Epidermal melanocyte (primary cell): Measurements from ENCODE around the gene CT47C1.
A peak's percentile ranks its signal among the peaks of the same experiment; 100 is the strongest.

Experiments used
- DNase-seq: peaks from one replicate; pipeline ENCODE4 v3.0.0; 2011; ENCODE audit warnings: low spot score; ENCODE audit not compliant: insufficient read length

Gene CT47C1

DNA sequence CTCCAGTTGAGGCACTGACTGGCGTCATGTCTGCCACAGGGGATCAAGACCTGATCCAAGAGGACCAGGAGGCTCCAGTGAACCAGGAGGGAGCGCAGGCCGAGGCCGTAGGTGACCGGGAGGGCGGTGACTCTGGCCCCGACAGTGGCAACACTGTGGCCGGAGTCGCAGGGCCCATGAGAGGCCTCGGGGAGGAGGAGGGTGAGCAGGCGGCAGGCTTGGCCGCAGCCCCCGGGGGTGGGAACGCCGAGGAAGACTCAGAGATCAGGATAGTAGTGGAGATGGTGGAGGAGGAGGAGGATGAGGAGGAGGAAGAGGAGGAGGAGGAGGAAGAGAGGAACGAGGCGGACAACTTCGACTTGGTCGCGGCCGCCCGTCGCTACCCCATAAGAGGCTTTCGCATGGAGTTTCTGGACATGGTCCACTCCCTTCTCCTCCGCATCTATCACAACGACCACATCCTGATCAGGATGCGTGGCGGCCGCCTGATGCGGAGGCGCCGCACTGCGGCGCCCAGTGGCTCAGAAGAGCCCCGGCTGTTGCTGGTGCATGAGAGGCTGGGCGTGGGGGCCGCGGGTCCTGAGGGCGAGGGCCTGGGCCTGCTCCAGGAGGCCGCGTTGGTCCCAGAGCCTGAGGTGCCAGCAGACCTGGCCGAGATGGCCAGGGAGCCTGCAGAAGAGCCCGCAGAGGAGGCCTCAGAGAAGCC lies 560 bp downstream of the CT47C1 start:
- no peak for DNase-seq

DNA sequence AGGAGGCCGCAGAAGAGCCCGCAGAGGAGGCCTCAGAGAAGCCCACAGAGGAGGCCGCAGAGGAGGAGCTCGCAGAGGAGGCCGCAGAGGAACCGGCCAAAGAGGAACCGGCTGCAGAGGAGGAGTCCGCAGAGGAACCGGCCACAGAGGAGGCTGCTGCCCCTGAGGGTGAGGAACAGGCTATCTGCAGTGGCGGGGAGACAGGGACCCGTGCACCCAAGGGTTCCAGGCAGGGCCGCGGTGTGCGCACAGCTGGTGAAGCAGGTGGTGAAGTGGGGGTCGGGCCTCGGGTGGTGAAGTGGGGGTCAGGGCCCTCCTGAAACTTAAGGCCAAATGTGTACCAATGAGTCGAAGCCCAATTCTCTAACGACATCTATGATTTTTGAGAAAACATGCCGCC lies 1.1 kb downstream of the CT47C1 start:
- no peak for DNase-seq

DNA sequence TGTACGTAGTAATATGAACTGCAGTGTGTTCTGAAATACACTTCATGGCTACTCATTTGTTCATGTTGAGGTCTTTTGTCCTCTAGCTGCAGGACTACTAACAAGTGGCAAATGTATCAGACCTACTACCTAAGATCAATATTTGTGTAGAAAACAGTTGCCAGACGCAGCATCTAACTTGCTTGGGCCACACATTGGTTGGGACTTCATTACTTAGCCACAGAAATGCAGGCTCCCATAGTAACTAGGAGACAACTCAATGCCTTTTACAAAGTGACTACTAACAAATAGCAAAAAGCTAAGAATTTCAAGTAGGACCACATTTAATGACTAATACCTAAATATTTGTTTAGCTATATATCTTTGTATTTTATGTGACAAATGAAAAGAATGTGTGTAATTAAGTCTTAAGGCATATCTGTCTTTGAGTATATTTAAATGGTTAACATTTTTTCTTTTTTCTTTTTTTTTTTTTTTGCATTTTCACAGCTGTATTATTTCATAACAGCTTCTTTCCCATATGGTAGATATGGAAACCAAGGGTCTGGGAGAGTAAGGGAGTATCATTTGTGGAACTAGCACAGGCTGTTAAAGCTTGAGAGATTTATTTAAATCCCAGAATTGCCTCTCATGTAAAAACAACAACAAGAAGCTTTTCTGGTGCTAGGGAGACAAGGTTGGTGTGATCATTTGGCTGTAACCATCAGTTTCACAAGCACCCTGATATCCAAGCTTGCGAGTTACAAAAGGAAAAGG lies 2.7 kb downstream of the CT47C1 start:
- no peak for DNase-seq

DNA sequence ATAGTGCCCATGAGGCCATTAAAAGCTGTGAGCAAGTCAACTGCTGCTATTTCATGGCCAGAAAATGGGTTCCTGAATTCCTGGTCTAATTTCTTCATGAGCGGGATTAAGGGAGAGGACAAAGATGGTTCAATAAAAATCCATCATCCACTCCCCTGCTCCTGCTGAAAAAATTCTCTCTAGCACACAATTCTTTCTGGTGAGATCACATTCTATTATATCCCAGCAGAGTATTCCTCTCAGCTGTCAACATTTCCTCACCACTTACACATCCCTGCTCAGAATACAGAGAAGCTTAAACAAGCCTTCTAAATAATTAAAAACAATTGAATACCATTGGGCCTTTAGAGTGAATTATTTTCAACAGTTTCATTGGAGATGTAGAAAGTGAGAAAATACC lies 9.5 kb downstream of the CT47C1 start:
- DNase-seq = no peak

DNA sequence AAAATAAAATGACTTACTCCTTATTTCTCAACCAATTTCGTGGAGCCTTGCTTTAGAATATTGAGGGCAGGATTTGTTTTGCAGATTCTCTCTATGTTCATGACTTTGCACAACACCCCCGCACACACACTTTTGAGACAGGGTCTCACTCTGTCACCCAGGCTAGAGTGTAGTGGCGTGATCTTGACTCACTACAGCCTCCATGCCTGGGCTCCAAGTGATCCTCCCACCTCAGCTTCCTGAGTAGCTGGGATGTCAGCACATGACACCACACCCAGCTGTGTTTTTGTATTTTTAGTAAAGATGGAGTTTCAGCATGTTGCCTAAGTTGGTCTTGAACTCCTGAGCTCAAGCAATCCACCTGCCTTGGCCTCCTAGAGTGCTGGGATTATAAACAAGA lies 12.0 kb downstream of the CT47C1 start:
- no peak for DNase-seq

DNA sequence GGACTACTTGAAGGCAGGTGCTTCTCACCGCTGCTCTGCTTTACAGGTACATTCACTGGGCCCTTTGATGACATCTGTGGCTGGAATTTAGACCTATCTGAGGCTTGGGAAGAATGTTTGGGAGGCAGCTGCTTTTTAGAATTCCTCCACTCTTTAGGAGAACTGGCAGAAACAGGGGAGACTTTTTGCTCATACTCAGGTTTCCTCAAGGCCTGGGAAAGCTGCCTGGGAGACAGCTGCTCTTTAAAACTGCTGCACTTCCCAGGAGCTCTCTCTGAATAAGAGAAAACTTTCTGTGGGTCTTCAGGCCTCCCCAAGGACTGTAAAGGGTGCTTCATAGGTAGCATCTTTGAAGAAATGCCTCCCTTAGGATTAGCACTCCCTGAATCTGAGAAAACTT lies 14.3 kb downstream of the CT47C1 start:
- no peak for DNase-seq

DNA sequence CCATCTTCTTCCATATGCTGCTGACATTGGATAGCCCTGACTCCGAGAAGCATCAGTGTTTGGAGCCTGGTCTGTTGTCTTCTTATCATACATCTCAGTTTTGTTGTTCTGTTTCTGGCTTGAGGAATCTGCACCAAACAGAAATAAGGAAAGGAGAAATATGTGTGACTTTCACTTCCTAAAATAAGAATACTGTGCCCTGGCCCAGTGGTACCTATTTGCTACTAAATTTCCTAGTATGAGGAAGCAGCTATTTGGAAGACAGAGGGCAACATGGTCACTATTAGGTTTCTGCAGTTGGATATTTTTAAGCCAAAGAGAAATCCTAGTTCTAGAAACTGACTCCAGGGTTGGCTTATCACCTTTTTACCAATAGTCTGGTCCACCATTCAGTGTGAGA lies 16.8 kb downstream of the CT47C1 start:
- no peak for DNase-seq

DNA sequence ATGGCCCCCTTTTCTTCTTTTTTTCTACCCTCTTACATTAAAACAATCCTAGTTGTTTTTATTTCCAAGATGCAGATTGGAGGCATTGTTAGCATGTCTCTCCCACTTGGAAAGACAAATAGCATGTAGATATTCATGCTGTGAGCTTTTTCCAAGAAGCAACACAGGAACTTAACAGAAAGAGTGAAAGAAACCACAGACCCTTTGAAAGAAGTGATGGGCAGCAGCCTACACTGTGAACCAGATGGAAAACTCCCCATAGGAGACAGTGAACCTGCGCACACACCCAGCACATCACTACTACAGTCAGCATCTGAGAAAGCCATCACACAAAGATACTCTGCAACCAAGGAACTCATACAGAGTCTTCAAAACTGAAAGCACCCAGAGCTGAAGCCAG lies 17.8 kb downstream of the CT47C1 start:
- DNase-seq = no peak

DNA sequence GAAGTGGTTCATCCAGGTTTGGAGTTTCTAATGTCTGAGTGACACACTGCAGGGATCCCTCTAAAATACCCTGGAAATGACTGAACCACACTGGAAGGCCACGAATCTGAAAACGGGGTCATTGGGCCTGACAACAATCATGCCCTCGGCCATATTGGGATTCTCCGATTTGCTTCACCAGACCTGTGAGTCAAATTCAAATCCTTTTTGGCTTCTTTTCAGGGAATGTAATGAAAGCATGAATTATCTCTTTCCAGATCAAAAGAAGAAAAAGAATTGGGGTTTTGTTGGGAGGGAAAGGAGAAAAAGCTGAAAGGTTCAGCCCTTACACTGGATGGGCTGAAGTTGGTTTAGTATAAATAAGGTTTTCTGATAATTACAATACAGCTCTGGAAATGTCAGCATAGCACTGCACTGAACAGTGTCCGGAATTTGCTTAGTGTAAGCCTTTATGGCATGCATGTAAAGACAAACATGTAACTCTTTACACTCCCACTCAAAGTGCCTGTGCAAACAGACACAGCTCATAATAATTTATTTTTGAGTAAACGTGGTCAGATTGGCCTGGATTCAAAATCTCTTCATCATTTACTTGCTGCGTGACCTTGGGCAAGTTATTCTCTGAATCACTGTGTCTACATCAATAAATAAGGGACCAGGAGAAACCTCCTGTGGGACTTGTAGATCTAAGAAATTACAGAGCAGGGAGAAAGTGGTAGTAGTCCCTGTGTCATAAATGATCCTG lies 21.4 kb downstream of the CT47C1 start:
- no peak for DNase-seq

DNA sequence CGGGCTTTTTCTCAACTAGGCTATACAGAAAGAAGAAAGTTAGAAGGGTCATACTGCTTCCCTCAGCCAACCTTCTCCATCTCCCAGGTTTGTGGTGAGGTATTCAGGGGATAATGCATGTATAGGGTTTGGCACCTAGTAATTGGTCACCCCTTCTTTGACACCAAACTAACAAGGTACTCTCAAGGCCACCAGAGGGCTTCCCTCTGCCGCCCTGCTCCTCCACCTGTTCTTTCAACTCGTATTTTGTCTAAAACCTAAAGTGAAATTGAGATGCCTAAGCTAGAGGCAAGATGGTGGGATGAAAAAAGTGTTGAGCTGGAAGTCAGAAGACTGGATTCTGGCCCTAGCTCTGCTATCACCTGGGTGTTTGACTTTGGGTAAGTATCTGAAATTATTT lies 22.0 kb downstream of the CT47C1 start:
- no peak for DNase-seq

DNA sequence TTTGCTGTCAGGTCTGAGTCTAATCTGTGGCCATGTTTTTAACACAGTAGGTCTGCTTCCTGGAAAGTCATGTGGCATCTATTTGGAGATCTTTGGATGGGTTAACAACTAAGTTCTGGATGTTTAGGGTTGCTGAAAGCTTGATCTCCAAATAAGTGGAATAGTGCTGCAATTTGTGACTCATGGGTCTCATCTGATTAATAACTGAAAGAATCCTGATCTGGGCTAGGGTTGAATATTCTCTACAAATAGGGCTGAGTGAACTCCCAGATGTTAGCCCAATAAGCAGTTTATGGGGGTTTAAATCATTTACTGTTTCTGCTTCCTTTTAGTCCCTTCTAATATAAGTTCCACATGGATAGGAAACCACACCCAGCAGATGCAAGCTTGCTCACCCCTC lies 23.1 kb downstream of the CT47C1 start:
- DNase-seq = no peak

DNA sequence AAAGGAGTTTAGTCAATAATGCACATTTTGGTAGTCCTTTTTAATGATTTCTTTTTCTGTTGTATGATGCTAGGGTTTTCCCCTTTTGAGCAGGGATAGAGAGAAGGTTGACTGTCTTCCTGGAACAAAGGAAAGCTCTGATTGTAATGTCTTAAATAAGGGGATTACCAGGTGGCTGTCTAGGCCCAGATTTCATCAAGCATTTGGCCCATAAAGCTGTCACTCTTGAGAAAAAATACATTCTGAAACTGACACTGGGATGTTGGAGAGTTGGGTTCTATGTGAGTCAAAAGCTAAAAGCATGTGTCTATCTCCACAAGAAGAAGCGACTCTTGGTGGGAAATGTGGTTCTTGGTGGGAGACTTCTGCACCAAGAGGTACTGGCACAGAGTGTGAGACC lies 28.4 kb downstream of the CT47C1 start:
- DNase-seq = no peak

DNA sequence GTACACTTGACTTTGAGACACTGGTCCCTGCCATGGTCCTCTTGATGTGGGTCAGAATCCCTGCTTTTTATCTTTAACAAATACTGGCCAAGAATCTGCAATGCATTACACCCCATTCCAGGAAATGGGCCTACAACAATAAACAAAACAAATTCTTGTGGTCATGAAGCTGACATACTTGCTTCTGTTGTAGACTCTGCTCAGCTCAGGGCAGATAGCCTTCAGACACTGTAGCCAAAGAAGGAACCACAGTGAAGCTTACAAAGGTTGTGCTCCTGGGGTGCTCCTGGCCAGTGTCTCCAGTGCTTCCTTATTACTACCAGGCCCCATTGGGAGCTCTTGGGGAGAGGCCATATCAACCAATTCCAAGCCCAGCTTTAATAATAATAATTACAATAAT lies 33.0 kb downstream of the CT47C1 start:
- DNase-seq = no peak

DNA sequence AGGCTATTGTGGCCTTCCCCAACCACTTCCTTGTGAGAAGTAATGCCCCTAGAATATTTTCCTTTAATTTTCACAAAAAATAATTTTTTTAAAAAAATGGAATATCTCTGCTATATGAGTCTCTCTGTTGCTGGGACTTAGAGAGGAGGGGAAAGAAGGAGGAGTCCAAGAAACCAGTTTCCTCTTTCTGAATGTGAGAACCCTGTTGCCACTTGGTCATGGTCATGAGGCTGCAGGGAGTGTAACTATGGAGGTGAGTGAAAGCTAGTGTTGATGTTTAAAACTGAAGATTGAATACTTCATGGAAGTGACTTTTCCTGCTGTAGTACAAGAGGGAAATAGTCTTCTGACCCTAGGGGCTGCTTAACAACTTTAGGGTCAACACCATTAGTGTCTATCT lies 34.4 kb downstream of the CT47C1 start:
- no peak for DNase-seq

DNA sequence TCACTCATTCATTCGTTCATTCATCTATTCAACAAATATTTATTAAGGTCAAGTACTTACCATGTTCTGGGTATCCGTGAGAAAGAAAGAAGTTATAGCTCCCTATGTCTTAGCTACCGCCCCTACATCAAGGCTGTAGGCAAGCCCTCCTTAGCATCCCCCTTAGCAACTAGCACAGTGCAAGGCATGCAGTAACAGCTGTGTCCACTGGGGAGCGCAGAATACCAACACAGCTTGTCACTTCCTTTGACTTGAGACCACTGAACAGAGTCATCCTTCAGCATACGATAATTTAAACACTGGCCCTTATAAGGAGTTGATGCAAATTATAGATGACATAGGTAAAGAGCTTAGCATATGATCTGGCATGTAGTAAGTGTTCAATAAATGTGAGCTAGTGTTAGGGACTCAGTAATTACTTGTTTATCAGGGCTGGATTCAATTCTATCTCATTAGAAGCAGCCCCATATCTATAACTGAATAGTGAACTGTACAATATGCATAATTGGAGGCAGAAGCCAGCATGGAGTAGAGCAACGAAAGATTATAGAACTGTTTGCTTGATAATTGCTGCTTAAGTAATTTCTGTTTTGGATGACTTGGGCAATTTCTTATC lies 46.1 kb downstream of the CT47C1 start:
- DNase-seq = no peak

DNA sequence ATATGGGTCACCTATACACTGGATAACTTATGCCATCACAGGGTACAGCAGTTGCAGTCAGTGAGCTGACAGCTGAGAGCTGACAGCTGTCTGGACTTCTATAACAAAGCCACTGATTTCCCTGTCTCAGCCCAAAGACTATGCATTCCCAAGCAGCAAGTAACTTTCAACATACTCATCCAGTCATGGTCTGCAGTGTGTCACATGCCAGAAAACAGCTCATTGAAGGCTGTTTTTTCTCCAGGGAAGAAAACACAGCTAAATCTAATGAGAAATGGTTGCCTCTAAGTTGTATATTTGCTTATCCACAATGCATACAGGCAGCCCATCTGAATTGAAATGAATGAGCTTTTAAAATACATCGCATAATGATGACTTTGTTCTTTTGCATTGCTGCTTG lies 48.5 kb downstream of the CT47C1 start:
- DNase-seq = peak; percentile 40
